SKM-1 treated with dmso at 0.1 percent for 144 hours (cell line): ENCODE measurements around the gene KDM6B.

ENCODE experiments used
- DNase-seq: peaks from one replicate; lab custom pipeline; 2025; ENCODE audit not compliant: unreplicated experiment; lab: John Stamatoyannopoulos, UW

KDM6B gene

DNA sequence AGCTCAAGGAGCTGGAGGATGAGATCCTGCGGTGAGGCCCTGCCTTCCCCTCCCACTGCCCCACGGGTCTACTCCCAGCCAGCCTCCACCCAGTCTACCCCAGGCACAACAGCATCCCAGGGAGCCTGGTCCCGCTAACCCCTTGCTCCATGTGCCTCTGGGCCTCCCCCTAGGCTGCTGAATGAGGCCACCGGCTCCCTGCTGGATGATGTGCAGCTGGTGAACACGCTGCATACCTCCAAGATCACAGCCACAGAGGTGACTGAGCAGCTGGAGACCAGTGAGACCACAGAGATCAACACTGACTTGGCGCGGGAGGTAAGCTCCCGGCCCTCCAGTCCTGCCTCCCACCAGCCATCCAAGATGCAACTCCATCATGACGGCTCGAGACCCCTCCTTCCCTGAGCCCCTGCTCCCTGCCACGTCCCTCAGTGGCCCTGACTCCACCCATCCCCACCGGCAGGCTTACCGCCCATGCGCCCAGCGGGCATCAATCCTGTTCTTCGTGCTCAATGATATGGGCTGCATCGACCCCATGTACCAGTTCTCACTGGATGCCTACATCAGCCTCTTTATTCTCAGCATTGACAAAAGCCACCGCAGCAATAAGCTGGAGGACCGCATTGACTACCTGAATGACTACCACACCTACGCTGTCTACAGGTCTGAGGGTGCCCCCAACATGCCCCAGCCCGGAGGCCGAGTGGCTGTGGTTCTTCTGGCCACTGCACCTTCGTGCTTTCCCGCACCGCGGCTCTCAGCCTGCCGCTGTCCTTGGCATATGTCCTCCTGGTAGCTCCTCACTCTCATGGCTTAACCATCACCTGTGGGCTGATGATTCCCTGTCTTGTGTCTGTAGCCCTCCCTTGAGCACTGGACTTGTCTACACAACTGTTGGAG is 15.0 kb upstream of the KDM6B start:
- DNase-seq = no peak

DNA sequence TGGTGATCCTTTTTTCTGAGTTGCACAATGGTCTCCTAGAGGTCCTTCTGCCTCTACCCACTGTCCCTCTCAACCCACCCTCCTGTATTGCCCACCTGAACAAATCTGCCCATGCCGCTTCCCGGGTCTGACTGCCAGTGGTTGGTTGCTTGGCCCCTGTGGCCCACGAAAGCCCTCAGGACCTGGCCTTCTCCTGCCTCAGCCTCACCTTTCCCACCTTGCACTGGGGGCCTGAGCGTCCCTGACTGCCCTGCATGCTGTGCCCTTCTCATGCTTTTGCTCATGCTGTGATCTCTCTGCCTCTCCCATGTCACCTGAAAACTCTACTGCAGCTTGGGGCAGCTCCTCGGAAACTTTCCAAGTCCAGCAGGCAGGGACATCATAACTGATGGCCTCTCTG is 13.8 kb upstream of the KDM6B start:
- DNase-seq = no peak

DNA sequence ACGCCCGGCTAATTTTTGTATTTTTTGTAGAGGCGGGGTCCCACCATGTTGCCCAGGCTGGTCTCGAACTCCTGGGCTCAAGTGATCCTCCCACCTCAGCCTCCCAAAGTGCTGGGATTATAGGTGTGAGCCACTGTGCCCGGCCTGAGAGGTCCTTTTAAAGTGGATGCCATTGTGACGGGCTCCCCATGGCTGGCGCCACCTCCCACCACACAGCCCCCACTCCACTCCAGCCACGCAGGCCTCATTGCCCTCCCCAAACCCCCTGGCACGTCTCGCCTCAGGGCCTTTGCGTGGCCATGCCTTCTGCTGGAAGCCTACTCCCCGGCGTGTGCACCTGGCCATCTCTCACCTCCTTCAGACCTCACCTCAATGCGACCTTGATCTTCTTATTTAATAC is 11.9 kb upstream of the KDM6B start:
- DNase-seq = no peak

DNA sequence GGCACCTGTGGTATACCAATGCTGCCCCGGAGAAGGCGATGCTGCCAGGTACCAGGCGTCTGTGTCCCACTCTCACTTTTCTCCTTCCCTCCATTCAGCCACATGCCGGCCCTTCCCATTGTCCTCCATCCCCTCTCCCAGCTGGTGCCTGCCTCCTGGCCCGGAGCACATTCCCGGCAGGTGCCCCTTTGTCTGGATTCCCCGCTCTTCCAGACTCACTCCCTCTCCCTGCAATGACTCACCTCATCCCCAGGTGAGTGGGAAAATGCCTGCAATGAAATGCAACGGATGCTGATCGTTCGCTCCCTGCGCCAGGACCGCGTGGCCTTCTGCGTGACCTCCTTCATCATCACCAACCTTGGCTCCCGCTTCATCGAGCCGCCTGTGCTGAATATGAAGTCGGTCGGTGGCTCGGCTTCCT is 10.4 kb upstream of the KDM6B start:
- DNase-seq = no peak

DNA sequence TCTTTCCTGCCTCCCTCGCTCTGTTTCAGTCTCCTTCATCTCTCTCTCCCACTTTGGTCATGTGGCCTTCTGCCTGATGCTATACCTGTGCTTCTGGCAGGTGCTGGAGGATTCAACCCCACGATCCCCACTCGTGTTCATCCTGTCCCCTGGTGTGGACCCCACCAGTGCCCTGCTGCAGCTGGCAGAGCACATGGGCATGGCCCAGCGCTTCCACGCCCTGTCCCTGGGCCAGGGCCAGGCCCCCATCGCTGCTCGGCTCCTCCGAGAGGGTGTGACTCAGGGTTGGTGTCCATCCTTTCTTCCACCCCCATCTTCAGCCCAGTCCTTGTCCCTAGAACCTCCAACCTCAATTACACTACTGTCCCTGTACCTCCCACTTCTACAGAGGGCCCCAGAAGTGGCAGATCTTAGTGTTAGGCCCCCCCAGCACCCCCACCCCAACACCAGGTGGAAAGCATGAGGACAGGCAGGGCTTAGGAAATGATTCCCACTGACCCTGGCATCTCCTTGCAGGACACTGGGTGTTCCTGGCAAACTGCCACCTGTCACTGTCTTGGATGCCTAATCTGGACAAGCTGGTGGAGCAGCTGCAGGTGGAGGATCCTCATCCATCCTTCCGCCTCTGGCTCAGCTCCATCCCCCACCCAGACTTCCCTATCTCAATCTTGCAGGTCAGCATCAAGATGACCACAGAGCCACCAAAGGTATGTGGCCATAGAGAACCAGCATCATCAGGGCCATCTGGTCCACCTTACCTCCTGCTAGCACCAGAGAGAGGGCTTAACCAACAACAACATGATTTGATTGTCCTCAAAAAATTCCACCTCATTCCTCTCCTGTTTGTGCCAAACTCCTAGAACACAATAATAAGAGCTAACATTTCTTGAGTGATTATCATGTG is 9.7 kb upstream of the KDM6B start:
- DNase-seq = no peak

DNA sequence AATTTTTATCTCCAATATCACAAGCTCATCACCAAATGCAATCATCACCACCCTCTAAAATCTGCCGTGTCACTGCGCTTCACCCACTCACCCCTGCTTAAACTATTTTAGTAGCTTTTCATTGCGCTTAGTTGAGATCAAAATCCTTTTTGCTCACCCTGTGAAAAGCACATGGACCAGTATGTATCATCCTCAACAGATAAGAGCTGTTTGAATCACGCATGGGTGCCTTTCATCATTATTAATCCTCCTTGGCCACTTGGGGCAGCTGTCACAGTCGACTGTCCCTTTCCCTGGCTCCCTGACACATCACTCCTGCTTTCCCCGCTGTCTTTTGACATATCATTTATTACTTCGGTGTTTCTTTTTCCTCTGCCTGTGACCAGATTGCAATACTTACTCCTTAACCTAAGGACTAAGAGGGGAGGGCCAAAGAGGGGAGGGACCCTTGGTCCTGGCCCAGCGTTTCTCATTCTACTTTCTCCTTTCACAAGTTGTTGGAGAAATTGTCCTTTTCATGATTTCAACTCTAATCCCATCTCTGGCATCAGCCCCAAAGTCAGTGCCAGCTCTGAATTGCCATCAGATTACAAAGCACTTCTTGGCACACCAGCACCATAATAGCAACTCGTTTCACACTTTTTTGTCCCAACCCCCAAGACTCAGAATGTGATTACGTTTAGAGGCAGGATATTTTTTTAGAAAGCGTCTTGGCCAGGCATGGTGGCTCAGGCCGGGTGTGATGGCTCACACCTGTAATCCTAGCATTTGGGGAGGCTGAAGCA is 8.6 kb upstream of the KDM6B start:
- no peak for DNase-seq

DNA sequence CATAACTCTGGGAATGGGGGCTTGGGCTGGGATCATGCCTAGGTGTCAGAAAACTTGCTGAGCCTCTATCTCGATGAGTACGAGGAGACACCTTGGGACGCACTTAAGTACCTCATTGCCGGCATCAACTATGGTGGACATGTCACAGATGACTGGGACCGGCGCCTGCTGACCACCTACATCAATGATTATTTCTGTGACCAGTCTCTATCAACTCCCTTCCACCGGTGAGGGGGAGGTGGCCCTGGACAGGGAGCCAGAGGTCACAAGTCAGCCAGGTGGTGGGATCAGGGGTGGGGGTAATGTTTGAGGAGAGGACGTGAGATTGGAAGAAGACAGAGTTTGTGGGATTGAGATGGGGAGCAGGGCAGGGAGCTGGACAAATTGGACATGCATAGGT is 3.4 kb upstream of the KDM6B start:
- no peak for DNase-seq

DNA sequence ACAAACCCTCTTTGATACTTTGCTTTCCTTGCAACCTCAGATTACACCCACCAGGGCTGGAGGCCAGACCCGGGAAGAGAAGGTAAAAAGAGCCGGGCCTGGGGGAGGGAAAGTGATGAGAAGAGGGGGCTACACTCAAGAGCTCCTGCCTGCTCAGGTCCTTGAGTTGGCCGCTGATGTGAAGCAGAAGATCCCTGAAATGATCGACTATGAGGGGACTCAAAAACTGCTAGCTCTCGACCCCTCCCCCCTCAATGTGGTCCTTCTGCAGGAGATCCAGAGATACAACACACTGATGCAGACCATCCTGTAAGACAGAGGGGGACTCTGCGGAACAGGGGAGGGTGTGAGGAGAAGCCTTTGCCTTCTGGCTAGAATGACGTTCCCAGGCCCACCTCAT is 2.8 kb upstream of the KDM6B start:
- DNase-seq = no peak

DNA sequence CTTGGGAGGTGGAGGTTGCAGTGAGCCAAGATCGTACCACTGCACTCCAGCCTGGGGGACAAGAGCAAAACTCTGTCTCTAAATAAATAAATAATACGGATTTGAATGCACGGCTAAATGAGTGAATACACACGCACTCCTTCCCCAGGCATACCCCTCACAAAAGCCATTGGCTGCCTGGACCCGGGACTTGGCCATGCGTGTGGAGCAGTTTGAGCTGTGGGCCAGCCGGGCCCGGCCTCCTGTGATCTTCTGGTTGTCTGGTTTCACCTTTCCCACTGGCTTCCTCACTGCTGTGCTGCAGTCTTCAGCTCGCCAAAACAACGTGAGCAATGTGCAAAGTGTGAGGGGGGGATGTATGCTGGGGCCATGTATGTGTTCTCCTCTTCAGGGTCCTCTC is 1.6 kb upstream of the KDM6B start:
- no peak for DNase-seq

DNA sequence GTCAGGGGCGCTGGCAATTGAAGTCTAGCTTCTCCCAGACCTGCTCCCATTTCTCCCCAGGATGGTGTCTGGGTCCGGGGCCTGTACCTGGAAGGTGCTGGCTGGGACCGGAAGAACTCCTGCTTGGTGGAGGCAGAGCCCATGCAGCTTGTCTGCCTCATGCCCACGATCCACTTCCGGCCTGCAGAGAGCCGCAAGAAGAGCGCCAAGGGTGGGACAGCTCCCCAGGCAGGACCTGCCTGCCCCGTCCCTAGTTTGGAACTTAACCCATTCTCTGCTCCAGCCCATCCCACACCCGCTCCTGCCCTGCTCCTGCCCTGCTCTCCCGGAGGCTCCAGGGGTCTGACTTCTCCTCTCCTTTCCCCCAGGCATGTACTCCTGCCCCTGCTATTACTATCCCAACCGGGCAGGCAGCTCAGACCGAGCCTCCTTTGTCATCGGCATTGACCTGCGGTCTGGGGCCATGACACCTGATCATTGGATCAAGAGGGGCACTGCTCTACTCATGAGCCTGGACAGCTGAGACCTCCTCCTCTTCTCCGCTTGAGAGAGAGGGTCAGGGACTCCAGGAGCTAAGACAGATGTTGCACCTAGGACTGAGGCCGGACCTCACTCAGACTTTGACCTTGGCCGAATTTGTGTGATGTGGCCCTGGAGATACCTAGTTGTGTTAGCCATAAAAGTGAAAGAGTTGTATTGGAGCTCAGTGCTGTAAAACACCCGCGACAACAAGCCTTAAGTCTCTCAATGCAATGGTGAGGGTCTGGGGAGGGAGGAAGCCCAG is 814 bp upstream of the KDM6B start:
- no peak for DNase-seq

DNA sequence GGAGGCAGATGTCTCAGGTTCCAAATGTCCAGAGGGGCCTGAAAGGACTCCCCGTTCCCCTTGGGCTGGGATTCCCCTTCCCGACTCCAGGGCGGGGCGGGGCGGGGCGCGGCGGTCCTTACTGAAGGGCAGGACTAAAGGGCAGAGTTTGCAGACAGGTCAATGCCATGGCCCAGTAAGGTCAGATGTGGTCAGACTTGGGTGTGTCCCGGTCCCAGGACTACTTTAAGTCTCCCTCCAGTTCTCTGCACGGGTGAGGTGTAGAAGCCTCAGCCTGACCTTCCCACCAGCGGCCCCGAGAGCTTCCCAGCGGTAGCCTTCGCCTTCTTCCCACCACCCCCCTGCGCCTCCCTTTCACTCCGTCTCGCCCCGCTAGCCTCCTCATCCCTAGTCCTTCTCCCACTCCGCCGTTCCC is 532 bp downstream of the KDM6B start:
- DNase-seq = peak; percentile 8

DNA sequence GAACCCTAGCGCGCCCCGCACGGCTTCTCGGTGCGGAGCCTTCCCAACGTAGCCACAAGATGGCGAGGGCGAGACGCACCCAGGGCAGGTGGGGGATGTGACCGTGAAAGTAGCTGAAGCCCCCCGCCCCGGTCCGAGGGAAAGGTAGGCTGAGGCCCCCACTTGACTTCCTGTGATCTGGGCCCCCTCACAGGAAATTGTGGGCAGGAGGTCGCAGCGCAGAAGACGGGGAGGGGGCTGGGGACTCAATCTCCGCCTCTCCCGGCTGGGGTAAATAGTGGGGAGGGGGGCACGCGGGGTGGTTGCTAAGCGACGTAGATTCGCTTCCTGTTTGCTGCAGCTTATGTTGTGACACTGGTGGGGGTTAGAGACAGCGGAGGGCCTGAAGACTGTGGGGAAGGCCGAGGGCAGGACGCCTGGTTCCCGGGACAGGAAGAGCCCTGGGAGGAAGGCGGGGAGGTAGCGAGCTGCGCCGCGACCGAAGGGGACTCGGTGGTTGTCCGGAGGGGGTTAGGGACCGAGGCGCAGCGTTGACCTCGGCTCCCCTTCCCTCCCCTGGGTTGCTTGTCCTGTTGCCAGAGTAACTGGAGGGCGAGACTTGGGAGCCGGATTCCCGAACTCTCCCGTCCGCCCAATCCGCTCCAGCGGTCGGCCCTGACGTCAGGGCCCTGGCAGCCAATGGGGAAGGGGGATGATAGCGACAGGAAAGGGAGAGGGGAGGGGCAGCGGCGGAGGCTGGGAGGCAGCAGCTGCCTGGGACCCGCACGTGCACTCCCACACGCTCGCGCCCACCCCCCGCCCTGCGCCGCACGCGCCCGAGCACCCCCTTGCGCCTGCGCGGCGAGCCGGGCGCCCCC is 1.2 kb downstream of the KDM6B start:
- DNase-seq = peak; percentile 83

DNA sequence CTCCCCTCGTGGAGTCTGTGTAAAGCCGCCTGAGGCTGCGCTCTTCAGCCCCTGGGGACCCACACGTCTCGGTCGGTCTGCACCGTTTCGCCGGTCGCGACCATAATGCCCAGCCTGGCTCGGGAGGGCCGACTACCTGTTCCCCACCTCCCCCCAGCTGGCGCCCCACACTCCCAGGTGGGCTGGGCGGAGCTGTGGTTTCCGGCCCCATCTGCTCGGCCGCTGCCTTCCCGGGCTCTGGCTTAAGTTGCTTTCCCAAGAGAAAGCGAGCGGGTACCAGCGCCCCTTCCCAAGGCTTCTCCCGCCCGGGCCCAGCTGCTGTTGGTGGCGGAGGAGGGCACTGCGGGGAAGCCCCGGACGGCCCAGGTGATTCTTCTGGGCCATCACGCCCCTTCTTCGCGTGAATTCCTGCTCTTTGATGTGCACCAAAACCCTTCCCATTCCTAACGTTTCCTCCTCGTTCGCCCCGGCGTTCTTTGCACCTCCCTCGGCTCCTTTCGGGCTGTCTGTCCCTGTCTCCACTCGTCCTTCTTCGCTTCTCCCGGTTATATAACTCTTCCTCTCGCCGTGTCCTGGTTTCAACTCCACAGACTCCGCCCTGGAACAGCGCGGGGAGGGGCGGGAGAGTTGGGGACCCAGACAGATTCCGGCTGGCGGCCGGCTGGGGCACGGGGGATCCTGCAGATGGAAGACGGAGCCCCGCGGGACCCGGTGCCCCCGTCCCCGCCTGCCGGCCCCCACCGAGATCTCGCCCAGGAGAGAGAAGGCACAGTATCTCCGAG is 2.0 kb downstream of the KDM6B start:
- no peak for DNase-seq

DNA sequence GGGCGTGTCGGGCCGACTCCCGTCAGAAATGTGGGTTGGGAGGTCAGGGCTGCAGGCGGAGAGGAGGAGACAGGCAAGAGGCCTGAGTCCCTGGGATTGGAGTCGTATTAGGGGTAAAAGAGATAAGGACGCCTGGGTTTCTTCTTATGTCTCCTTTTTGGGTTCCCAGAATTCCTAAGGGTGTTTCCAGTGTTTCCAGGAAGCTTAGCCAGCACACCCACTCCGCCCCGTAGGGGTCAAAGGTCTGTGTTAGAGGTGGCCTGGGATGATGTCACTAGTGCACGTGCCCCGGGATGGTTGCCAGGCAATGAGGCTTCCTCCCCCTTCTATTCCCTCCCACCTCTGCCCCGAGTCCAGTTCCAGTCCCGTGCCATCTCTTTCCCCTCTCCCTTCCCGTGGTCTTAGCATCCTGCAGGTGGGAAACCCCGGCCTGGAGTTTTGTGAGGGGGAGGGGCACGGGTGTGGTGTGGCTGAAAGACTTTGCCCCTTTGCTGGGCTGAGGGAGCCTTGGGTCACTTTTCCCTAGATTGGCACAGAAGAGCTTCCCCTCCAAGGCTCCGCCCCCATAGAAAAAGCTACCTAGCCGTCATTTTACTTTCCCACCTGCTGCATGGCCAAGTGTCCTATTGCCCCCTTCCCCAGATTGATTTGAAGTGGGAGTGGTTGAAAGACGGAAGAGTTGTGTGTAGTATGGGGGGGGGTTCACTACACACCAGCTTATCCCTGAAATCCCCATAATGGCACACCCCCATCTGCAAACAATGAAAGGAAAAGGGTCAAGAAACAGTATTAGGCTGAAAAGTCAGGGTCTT is 2.8 kb downstream of the KDM6B start:
- DNase-seq = peak; percentile 72

DNA sequence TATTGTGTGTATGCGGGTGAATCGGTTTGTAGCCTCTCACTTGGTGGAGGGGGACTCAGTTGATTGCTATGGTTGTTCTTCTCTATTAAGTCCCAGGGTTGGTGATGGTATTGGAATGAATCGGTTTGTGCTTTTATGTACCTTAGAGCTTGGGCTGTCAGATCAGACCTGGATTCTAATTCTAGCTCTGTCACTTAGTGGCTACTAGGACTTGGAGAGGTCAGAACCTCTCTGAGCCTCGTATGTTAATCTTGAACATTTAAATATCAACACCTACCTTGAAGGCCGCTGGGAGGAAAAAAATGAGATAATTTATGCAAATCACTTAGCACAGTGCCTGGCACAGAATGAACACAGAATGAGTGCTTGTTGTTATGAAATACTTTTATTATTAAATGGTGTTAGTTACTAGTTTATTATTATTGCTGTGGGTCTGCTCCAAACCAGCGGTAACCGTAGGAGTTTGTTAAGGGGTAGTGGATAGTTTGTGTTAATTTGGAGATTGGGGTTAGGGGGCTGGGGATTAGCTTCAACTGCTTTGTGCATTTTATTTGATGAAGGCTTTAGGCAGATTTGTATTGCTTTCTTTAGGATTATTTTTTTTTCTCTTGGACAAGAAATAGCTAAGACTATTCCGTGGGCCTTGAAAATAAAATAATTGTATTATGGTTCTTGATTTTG is 3.5 kb downstream of the KDM6B start:
- DNase-seq = no peak

DNA sequence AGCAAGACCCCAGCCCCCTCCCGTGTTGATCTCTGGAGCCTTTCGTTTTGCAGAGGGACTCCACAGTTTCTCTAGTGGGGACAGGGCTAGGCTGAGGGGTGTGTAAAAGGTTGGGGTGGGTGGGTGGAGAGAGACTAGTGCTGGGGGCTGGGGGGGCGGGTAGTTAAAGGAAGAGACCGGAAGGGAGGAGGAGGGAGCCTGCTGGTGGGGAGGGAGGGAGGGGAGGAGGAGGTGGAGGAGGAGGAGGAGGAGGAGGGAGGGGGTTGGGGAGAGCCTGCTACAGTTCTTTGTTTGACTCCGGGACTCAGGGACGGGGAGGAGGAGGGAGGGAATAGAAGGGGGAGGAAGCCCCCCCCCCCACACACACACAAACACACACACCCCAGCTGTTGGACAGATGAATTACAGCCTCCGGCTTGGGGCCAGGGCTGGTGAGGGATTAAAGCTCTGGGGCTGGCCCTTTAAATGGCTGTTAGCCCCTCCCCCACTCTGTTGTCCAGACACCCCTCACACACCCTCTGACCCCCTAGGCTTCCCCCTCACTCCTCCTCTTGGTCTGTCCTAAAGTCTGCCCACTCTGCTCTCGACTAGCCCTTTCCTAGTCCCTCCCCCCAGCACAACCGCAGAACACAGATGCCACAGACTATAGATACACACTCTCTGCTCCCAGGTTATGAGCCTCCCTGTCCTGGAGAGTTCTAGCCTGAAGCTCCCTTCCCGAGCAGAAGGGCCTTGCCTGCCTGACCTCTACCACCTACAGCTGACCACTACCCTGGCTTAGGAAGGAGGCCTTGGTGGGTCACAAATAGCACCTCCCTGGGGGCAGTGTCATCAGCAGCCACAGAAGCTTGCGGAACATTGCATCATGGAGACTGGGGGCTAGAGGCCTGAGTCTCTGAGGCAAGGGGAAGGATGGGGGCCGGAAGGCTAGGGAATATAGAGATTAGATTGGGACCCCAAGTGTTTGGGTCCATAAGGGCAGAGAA is 4.4 kb downstream of the KDM6B start:
- DNase-seq = peak; percentile 67
